IMR-90 (cell line): ENCODE results near the gene SH3GL2. TPM values are rescaled to one million over a fixed set of nuclear protein-coding genes. Genes with fewer than 3 reads are reported as not detected.

Experiments
- ATAC-seq: fragments of 200-7000 bp; cut with Tn5 transposase; 2 replicates; pipeline ENCODE4 v1.9.1; 2020; ENCODE audit warnings: low read depth, mild to moderate bottlenecking, moderate library complexity
- BruUV-seq: library from RNA; stranded (reverse); fragments of 400-500 nt; replicated peaks from 2 replicates; lab custom pipeline; 2021; lab: Mats Ljungman, UMichigan
- CTCF ChIA-PET: fragments of 300-600 bp; formaldehyde crosslinking; extraction: SDS; loops from one replicate; lab custom pipeline; 2021; ENCODE audit warnings: antibody characterized with exemption; lab: Yijun Ruan, JAX
- POLR2A ChIA-PET: fragments of 300-600 bp; sonication (Branson Sonifier 250); formaldehyde crosslinking; loops from one replicate; lab custom pipeline; 2022; ENCODE audit warnings: antibody characterized with exemption; ENCODE audit not compliant: unreplicated experiment; lab: Charles Lee
- DNase-seq: peaks from one replicate; pipeline ENCODE4 v3.0.0; 2013
- H2AFZ ChIP-seq: replicated peaks from 2 replicates; pipeline ENCODE3; 2013; ENCODE audit warnings: low read length, mild to moderate bottlenecking; ENCODE audit not compliant: poor library complexity
- H2AK5ac ChIP-seq: 2 replicates; pipeline ENCODE4 v1.6.1; 2013; ENCODE audit warnings: low read depth, low read length, inconsistent platforms
- H2AK9ac ChIP-seq: replicated peaks from 2 replicates; pipeline ENCODE3; 2013; ENCODE audit warnings: mild to moderate bottlenecking, low read depth, low read length, moderate library complexity; ENCODE audit not compliant: poor library complexity
- H2BK120ac ChIP-seq: 2 replicates; pipeline ENCODE4 v1.6.1; 2013; ENCODE audit warnings: low read depth, low read length, inconsistent platforms
- H2BK15ac ChIP-seq: 3 replicates; pipeline ENCODE4 v1.6.1; 2013; ENCODE audit warnings: low read depth, low read length, inconsistent platforms
- H2BK20ac ChIP-seq: 2 replicates; pipeline ENCODE4 v1.6.1; 2013; ENCODE audit warnings: low read depth, mild to moderate bottlenecking, inconsistent platforms, low read length, moderate library complexity
- H2BK5ac ChIP-seq: 2 replicates; pipeline ENCODE4 v1.6.1; 2013; ENCODE audit warnings: mild to moderate bottlenecking, low read depth, low read length, inconsistent platforms; ENCODE audit not compliant: poor library complexity, severe bottlenecking
- H3K14ac ChIP-seq: replicated peaks from 2 replicates; pipeline ENCODE4 v1.6.1; 2013; ENCODE audit warnings: low read depth, low read length, inconsistent platforms
- H3K18ac ChIP-seq: 2 replicates; pipeline ENCODE4 v1.6.1; 2013; ENCODE audit warnings: low read depth, low read length, control low read depth
- H3K23ac ChIP-seq: 2 replicates; pipeline ENCODE4 v1.6.1; 2013; ENCODE audit warnings: low read depth, low read length, inconsistent platforms
- H3K27ac ChIP-seq: 2 replicates; pipeline ENCODE4 v1.5.1; 2013; ENCODE audit warnings: mild to moderate bottlenecking, control low read depth, low read length; ENCODE audit not compliant: insufficient read depth
- H3K27me3 ChIP-seq: 2 replicates; pipeline ENCODE4 v1.6.1; 2013; ENCODE audit warnings: low read length; ENCODE audit not compliant: control insufficient read depth, insufficient read depth
- H3K36me3 ChIP-seq: 2 replicates; pipeline ENCODE4 v1.6.1; 2013; ENCODE audit warnings: low read length, mixed read lengths; ENCODE audit not compliant: control insufficient read depth, insufficient read depth
- H3K4ac ChIP-seq: 2 replicates; pipeline ENCODE4 v1.6.1; 2013; ENCODE audit warnings: low read depth, low read length, inconsistent platforms
- H3K4me1 ChIP-seq: 2 replicates; pipeline ENCODE4 v1.6.1; 2013; ENCODE audit warnings: low read length, mixed read lengths; ENCODE audit not compliant: control insufficient read depth, insufficient read depth
- H3K4me2 ChIP-seq: 2 replicates; pipeline ENCODE4 v1.6.1; 2013; ENCODE audit warnings: low read depth, mild to moderate bottlenecking, control low read depth, low read length, moderate library complexity
- H3K4me3 ChIP-seq: 2 replicates; pipeline ENCODE4 v1.5.1; 2013; ENCODE audit warnings: low read depth, mild to moderate bottlenecking, control low read depth, low read length, moderate library complexity; ENCODE audit not compliant: insufficient read depth
- H3K56ac ChIP-seq: 2 replicates; pipeline ENCODE4 v1.6.1; 2013; ENCODE audit warnings: low read length, inconsistent platforms; ENCODE audit not compliant: insufficient read depth; ENCODE audit errors: extremely low read depth
- H3K79me1 ChIP-seq, 2 experiments: 2 replicates each; pipeline ENCODE4 v1.6.1; 2013; ENCODE audit warnings: low read length in 2 of 2, inconsistent platforms in 1 of 2, low read depth in 1 of 2
- H3K9ac ChIP-seq: 2 replicates; pipeline ENCODE4 v1.6.1; 2013; ENCODE audit warnings: low read depth, low read length, control low read depth
- H3K9me1 ChIP-seq: 2 replicates; pipeline ENCODE4 v1.6.1; 2013; ENCODE audit warnings: low read length, inconsistent platforms; ENCODE audit not compliant: insufficient read depth
- H3K9me3 ChIP-seq: 2 replicates; pipeline ENCODE4 v1.6.1; 2013; ENCODE audit warnings: low read length; ENCODE audit not compliant: control insufficient read depth, insufficient read depth
- H4K20me1 ChIP-seq: 2 replicates; pipeline ENCODE4 v1.6.1; 2013; ENCODE audit warnings: low read length, inconsistent platforms; ENCODE audit not compliant: insufficient read depth
- H4K5ac ChIP-seq: 2 replicates; pipeline ENCODE4 v1.6.1; 2013; ENCODE audit warnings: mild to moderate bottlenecking, low read depth, low read length, control low read depth
- H4K8ac ChIP-seq, 2 experiments: 2 replicates each; pipeline ENCODE4 v1.6.1; 2013; ENCODE audit warnings: low read depth in 2 of 2, low read length in 2 of 2, control low read depth in 1 of 2, inconsistent platforms in 1 of 2
- H4K91ac ChIP-seq: 2 replicates; pipeline ENCODE4 v1.6.1; 2013; ENCODE audit warnings: low read depth, low read length, inconsistent platforms; ENCODE audit not compliant: insufficient read depth
- BHLHE40 ChIP-seq: fragments of 150-350 bp; IDR thresholded peaks from 2 replicates; pipeline ENCODE4 v1.6.1; 2016; ENCODE audit warnings: mild to moderate bottlenecking, low read depth, low read length
- CEBPB ChIP-seq: IDR thresholded peaks from 2 replicates; pipeline ENCODE4 v1.6.1; 2012; ENCODE audit warnings: low read depth, low read length, improper control_type of control experiment
- CHD1 ChIP-seq: IDR thresholded peaks from 2 replicates; pipeline ENCODE4 v1.6.1; 2012; ENCODE audit warnings: low read depth, low read length, improper control_type of control experiment
- FOS ChIP-seq: fragments of 150-350 bp; IDR thresholded peaks from 2 replicates; pipeline ENCODE4 v1.6.1; 2016; ENCODE audit warnings: low read depth, low read length
- MAFK ChIP-seq: IDR thresholded peaks from 2 replicates; pipeline ENCODE4 v1.6.1; 2012; ENCODE audit warnings: low read depth, low read length, improper control_type of control experiment
- MXI1 ChIP-seq: IDR thresholded peaks from 2 replicates; pipeline ENCODE4 v1.6.1; 2012; ENCODE audit warnings: low read depth, mild to moderate bottlenecking, low read length, moderate library complexity, borderline replicate concordance
- NFE2L2 ChIP-seq: fragments of 150-350 bp; IDR thresholded peaks from 2 replicates; pipeline ENCODE4 v1.6.1; 2016; ENCODE audit warnings: low read depth, mild to moderate bottlenecking, low read length
- POLR2A ChIP-seq: IDR thresholded peaks from 2 replicates; pipeline ENCODE4 v1.6.1; 2012; ENCODE audit warnings: mild to moderate bottlenecking, low read depth, low read length
- RAD21 ChIP-seq: IDR thresholded peaks from 2 replicates; pipeline ENCODE4 v1.6.1; 2012; ENCODE audit warnings: low read length, improper control_type of control experiment
- SMC3 ChIP-seq: fragments of 150-350 bp; IDR thresholded peaks from 2 replicates; pipeline ENCODE4 v1.6.1; 2016; ENCODE audit warnings: low read depth, mild to moderate bottlenecking, antibody characterized with exemption, low read length, moderate library complexity
- WGBS, 2 experiments: methylation state at CpG; one replicate each; pipeline versions ENCODE4 v1.1.5 to v1.1.7; 2013; ENCODE audit warnings: missing lambda C conversion rate in 2 of 2; ENCODE audit not compliant: insufficient read length in 1 of 2; ENCODE audit errors: extremely low coverage in 2 of 2; 5-methylcytosine and 5-hydroxymethylcytosine counted together
- dilution Hi-C: fragments of 300-500 bp; cut with HindIII; formaldehyde crosslinking; loops from one replicate; pipeline ENCODE4 v1.14.3; 2018; ENCODE audit warnings: low sequenced_read_pairs; ENCODE audit not compliant: unreplicated experiment
- in situ Hi-C: fragments of 300-500 bp; cut with MboI; formaldehyde crosslinking; loops from 3 replicates; pipeline ENCODE4 v1.14.3; 2019; ENCODE audit warnings: low sequenced_read_pairs, inconsistent platforms, mixed read lengths
- intact Hi-C: fragments of 100-400 bp; cut with micrococcal nuclease; formaldehyde crosslinking; loops from 2 replicates; pipeline ENCODE4 v1.10.0; 2022
- polyA plus RNA-seq, 3 experiments: library from polyadenylated mRNA; depleted of rRNA; stranded (reverse); fragments of >200 nt; gene quantifications; 2 replicates each; pipeline ENCODE4 v1.2.3, GENCODE V29; 2012; ENCODE audit warnings: low replicate concordance in 1 of 3
- total RNA-seq: library from RNA; depleted of rRNA; stranded (reverse); fragments of >200 nt; gene quantifications from 2 replicates; pipeline ENCODE4 v1.2.3, GENCODE V29; 2012
- TF ChIP-seq, protein P1 (sequence below): fragments of 150-350 bp; IDR thresholded peaks from 2 replicates; pipeline ENCODE4 v1.6.1; 2017; ENCODE audit warnings: mild to moderate bottlenecking, antibody characterized with exemption, low read length, low read depth
- TF ChIP-seq, protein P2 (sequence below): conservative IDR thresholded peaks from 2 replicates; pipeline ENCODE4 v1.5.1; 2012; ENCODE audit warnings: mild to moderate bottlenecking, low read depth, low read length, improper control_type of control experiment
- TF ChIP-seq, protein P3 (sequence below): fragments of 150-350 bp; IDR thresholded peaks from 2 replicates; pipeline ENCODE4 v1.6.1; 2016; ENCODE audit warnings: low read depth, mild to moderate bottlenecking, low read length, moderate library complexity, borderline replicate concordance

SH3GL2 gene
- total and polyA plus RNA-seq, 2 of the 4 experiments (the other 2 are of a cell fraction): under 0.01 to 0.05 TPM

DNA sequence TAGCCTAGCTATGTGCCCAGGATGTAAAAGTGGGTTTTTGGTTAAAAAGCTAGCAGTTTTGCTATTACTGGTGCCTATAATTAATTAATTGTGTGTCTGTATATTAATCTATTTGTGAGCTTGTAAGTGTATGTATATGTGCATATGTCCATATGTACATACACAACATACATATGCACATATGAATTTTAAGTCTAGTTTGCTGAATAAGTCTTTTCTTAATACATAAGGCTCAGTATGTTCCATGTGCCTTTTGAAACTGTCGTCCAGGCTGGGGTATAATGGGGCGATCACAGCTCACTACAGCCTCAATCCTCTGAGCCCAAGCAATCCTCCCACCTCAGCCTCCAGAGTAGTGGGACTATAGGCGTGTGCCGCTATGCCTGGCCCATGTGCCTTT lies 10.1 kb downstream of the SH3GL2 start:
- peaks cover 11% of the 10 kb centered on the region for H3K27me3 ChIP-seq
- H3K56ac ChIP-seq: no peak overlapping the region
- no peak overlapping the region for H4K91ac ChIP-seq
- no peak overlapping the region for H3K14ac ChIP-seq
- no peak overlapping the region for H2AK9ac ChIP-seq
- H2BK120ac ChIP-seq: no peak overlapping the region
- H2BK15ac ChIP-seq: no peak overlapping the region
- H3K23ac ChIP-seq: no peak overlapping the region
- CTCF ChIA-PET: no interaction called here
- H2BK5ac ChIP-seq: no peak overlapping the region
- H3K4me1 ChIP-seq: no peaks in the 10 kb centered on the region
- H3K4ac ChIP-seq: no peak overlapping the region
- no TSS peak for BruUV-seq
- H4K20me1 ChIP-seq: no peaks in the 10 kb centered on the region
- H2AK5ac ChIP-seq: no peak overlapping the region
- ATAC-seq (no peak), DNase-seq (no peak)
- no peak overlapping the region for H4K8ac ChIP-seq
- H3K9ac ChIP-seq: no peak overlapping the region
- no peak overlapping the region for H2BK20ac ChIP-seq
- intact Hi-C loops: no loop called here
- no peak for TF ChIP-seq FOS
- no peak for TF ChIP-seq RAD21
- TF ChIP-seq MXI1: no peak
- TF ChIP-seq CEBPB: no peak
- TF ChIP-seq, protein P1, sequence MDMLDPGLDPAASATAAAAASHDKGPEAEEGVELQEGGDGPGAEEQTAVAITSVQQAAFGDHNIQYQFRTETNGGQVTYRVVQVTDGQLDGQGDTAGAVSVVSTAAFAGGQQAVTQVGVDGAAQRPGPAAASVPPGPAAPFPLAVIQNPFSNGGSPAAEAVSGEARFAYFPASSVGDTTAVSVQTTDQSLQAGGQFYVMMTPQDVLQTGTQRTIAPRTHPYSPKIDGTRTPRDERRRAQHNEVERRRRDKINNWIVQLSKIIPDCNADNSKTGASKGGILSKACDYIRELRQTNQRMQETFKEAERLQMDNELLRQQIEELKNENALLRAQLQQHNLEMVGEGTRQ: no peak
- TF ChIP-seq NFE2L2: no peak
- TF ChIP-seq, protein P2, sequence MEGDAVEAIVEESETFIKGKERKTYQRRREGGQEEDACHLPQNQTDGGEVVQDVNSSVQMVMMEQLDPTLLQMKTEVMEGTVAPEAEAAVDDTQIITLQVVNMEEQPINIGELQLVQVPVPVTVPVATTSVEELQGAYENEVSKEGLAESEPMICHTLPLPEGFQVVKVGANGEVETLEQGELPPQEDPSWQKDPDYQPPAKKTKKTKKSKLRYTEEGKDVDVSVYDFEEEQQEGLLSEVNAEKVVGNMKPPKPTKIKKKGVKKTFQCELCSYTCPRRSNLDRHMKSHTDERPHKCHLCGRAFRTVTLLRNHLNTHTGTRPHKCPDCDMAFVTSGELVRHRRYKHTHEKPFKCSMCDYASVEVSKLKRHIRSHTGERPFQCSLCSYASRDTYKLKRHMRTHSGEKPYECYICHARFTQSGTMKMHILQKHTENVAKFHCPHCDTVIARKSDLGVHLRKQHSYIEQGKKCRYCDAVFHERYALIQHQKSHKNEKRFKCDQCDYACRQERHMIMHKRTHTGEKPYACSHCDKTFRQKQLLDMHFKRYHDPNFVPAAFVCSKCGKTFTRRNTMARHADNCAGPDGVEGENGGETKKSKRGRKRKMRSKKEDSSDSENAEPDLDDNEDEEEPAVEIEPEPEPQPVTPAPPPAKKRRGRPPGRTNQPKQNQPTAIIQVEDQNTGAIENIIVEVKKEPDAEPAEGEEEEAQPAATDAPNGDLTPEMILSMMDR: no peak
- no peak for TF ChIP-seq CHD1
- no peak for TF ChIP-seq POLR2A
- no peak for TF ChIP-seq BHLHE40
- TF ChIP-seq SMC3: no peak
- TF ChIP-seq, protein P3, sequence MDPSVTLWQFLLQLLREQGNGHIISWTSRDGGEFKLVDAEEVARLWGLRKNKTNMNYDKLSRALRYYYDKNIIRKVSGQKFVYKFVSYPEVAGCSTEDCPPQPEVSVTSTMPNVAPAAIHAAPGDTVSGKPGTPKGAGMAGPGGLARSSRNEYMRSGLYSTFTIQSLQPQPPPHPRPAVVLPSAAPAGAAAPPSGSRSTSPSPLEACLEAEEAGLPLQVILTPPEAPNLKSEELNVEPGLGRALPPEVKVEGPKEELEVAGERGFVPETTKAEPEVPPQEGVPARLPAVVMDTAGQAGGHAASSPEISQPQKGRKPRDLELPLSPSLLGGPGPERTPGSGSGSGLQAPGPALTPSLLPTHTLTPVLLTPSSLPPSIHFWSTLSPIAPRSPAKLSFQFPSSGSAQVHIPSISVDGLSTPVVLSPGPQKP: no peak
- no peak for TF ChIP-seq MAFK
- H4K5ac ChIP-seq: no peak overlapping the region
- H2AFZ ChIP-seq: no peak overlapping the region
- dilution Hi-C loops: no loop called here
- no peaks in the 10 kb centered on the region for H3K79me1 ChIP-seq
- POLR2A ChIA-PET: no interaction called here
- WGBS, 2 experiments: no CpG with 5 or more reads among the region's 4 CpGs
- no peaks in the 10 kb centered on the region for H3K36me3 ChIP-seq
- in situ Hi-C loops: no loop called here
- no peaks in the 10 kb centered on the region for H3K9me3 ChIP-seq
- H3K18ac ChIP-seq: no peak overlapping the region
- H3K27ac ChIP-seq: no peak overlapping the region
- H3K4me2 ChIP-seq: no peak overlapping the region
- no peak overlapping the region for H3K4me3 ChIP-seq
- no peaks in the 10 kb centered on the region; the same call in 1 of the 2 replicates for H3K9me1 ChIP-seq
